ENCODE data around the gene RIMS4.

RIMS4 gene

DNA sequence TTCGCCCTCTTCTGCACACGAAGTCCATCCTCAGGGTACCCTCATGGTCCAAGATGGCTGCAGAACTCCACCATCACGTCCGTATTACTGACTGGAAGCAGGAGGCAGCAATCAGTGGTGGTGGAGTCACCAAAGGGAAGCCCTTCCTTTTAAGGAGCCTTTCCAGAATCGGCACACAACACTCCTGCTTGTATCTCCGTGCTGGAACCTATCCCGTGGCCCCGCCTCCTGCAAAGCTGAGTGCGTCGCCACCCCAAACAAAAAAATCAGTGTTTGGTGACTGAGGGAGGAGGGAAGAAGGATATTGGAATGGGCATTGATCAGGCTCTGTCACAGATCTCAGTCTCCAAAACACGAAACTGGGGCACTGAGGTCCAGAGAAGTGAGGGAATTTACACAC lies 101.0 kb downstream of the RIMS4 start:
- H3K4me3 ChIP-seq (ENCODE audit: low read length) = no peak overlapping the region
- no peak for DNase-seq (ENCODE audit: low read depth)

DNA sequence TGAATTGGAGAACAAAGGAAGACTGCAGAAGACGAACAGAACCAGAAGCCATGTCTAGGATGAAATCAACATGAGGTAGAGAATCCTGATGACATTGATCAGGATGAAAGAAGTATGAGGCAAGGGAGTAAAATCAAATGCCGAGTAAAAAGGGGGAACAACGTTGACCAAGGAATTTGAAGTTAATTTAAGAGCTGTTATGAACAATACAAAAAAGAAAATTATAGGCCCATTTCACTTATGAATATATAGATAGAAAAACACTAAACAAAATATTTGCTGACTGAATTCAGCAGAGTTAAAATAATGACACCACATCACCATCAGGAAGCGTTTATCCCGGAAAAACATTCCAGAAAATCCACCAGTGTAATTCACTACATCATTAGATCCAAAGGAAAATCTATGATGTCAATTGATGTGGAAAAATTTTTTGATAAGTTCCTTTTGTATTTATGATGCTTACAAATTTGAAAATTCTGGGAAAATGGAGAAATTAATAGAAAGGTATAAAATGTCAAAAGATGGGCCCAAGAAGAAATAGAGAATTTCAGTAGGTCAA lies 103.2 kb downstream of the RIMS4 start:
- TF ChIP-seq, protein P1, sequence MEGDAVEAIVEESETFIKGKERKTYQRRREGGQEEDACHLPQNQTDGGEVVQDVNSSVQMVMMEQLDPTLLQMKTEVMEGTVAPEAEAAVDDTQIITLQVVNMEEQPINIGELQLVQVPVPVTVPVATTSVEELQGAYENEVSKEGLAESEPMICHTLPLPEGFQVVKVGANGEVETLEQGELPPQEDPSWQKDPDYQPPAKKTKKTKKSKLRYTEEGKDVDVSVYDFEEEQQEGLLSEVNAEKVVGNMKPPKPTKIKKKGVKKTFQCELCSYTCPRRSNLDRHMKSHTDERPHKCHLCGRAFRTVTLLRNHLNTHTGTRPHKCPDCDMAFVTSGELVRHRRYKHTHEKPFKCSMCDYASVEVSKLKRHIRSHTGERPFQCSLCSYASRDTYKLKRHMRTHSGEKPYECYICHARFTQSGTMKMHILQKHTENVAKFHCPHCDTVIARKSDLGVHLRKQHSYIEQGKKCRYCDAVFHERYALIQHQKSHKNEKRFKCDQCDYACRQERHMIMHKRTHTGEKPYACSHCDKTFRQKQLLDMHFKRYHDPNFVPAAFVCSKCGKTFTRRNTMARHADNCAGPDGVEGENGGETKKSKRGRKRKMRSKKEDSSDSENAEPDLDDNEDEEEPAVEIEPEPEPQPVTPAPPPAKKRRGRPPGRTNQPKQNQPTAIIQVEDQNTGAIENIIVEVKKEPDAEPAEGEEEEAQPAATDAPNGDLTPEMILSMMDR (conservative IDR thresholded peaks at IDR 0.05; ENCODE audit: low read depth, low read length) = no peak
- H3K4me3 ChIP-seq (ENCODE audit: low read length) = no peak overlapping the region
- no peak for DNase-seq (ENCODE audit: low read depth)

More for the DNA sequence above, 101.0 kb downstream of the RIMS4 start:
- TF ChIP-seq, protein P1 (conservative IDR thresholded peaks at IDR 0.05; ENCODE audit: low read depth, low read length) = no peak

DNA sequence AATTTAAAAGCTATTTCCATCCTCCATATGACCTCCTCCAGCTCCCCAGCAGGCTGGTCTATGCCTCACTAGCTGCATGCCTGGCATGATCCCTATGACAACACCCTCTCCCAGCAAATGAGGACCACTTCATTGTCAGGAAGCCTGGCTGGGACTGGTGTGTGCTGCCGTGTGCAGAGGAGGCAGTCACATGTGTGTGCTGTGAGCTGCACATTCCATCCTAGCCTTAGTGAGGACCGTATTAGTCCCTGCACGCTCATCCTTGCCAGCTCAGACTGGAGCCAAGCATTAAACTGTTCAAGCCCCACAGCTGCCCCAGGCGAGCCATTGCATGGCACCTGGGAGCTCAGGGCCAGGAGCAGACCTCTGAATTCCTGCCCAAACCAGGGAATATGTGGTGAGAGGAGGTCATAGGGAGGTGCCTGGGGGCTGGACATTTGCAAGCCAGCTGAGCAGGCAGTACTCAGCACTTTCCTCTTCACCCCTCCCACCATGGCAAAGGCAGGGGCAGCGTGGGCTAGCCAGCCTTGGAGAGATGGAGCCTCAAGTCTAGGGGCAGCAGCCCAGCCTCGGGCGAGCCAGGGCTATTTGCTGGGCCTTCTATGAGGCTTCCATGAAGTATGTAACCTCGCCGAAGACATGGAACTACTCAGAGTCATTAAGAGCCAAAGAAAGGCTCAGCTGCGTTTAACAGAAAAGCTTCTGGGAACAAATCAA lies 103.9 kb downstream of the RIMS4 start:
- H3K4me3 ChIP-seq (ENCODE audit: low read length) = no peak overlapping the region
- DNase-seq (ENCODE audit: low read depth) = no peak
- TF ChIP-seq, protein P1 (conservative IDR thresholded peaks at IDR 0.05; ENCODE audit: low read depth, low read length) = no peak

DNA sequence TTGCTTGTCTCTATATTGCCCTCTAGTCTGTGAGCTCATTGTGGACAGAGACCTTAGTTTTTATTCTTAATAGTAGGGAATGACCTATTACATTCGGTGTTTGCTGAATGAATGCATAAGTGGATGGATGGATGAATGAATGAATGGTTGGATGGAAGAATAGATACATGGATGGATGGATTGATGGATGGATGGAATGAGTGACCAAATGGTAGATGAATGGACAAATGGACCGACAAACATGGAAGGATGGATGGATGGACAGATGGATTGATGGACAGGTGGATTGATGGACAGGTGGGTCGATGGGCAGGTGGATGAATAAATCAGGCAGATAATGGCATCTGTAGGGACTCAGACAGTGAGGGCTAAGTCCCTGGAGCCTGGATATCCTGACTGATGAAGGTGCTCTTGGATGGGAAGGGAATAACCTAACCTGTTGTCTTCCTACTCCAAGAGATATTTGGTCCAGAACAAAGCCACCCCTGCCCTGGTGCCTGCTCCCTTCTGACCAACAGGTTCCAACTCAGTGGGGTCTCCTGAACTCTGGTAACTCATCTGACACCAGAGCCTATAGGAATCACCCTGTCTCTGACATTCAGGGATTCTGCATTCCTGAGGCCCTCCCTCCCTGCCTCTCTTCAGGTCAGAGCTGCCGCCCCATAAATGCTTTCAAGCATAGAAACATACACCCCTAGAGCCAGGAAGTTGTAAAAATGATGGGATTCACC lies 104.8 kb downstream of the RIMS4 start:
- H3K4me3 ChIP-seq (ENCODE audit: low read length) = no peak overlapping the region
- DNase-seq (ENCODE audit: low read depth) = no peak
- TF ChIP-seq, protein P1 (conservative IDR thresholded peaks at IDR 0.05; ENCODE audit: low read depth, low read length) = no peak

DNA sequence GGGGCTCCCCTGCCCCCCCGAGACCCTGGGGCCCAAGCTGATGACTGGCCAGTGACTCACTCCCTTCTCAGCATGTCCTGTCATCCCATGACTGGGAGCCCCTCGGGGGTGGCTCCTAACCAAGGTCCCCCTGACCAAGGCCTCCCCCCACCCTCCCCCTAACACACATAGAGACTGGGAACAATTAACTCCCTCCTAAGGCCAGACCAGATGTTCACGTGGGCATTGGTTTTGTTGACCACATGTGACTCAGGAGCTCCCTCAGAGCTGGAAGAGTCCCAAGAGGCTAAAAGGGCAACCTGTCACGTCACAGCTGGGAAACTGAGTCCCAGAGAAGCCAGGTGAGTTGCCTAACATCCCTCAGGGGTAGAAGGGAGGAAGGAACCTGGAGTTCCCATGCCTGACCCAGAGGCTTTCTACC lies 105.8 kb downstream of the RIMS4 start:
- H3K4me3 ChIP-seq (ENCODE audit: low read length) = no peak overlapping the region
- TF ChIP-seq, protein P1 (conservative IDR thresholded peaks at IDR 0.05; ENCODE audit: low read depth, low read length) = no peak
- DNase-seq (ENCODE audit: low read depth) = no peak

DNA sequence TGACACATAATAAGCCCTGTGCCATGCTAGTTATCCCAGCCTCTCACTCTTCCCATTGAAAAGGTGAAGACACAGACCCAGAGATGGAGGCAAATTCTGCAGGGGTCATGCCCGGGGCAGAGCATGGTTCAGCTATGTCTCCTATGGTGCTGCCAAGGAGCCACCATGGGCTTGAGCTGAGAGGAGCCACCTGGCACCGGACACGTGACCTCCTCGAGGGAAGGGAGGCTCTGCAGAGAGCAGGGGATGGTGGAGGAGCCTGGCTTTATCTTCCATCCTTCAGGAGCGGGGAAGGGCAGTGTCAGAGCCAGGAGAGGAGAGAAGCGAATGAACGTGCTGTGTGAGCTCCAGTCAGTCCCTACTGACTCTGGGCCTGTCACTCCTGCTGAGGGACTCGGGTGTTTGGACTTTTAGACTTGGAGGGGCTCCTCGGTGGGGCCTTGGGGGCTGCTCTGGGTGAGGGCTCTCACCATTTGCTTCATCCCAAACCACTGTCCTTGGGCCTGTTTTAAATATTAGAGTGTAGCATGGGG lies 106.3 kb downstream of the RIMS4 start:
- DNase-seq (ENCODE audit: low read depth) = no peak
- TF ChIP-seq, protein P1 (conservative IDR thresholded peaks at IDR 0.05; ENCODE audit: low read depth, low read length) = no peak
- no peak overlapping the region for H3K4me3 ChIP-seq (ENCODE audit: low read length)

Measured in retinal pigment epithelial cell (primary cell).